GM21723 (cell line): ENCODE measurements around the gene ZNF274.
"Not testable (repeated sequence)": the region's sequence is repeated elsewhere in the genome, so short reads cannot be mapped to it uniquely, and the experiment has no call there.

Source experiments
- ATAC-seq: cut with Tn5 transposase; IDR thresholded peaks from one replicate; pipeline ENCODE4 v1.9.1; 2021; ENCODE audit warnings: mild to moderate bottlenecking, moderate library complexity; ENCODE audit not compliant: unreplicated experiment

ZNF274 gene

DNA sequence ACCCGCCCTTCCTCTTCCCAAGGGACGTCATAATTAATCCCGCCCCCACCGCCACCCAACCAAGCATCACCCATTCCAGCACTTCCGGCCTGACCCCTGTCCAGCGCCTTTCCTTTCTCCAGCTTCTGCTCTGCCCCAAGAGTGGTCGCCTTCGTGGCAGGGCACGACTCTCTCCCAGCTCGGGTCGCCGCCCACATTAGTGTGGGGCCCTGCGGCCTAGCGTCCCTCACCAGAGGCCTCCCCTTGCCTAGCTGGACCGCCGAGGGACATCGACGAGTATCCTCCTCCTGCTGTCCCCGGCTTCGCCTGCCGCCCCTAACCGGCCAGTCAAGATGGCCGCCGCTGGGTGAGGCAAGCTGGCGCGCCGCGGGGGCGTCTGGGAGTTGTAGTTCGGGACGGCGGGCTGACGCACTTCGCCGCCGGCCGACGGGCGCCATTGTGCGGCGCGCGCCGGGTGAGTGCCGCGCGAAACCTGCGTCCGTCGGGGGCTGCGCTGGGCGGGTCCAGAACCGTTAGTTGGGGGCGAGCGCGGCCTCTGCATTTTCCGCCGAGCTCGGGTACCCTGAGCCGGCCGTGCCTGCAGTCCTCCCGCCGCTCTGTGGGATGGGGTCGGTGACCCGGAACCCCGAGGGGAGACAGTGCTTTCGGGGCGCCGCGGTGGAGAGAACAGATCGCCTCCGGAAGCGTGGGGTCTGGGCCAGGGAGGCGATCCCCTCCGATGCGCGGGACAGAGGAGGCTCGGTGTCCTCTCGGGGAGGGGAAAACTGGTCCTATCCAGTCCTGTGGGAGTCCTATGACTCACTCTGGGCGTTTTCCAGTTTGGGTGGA lies at the start of gene ZNF274:
Gene ZNF274, plus strand, starts transcription at position 73 of the 828 bp plus-strand sequence. CDS start 905 bp downstream, outside the sequence.
- ATAC-seq: peak; percentile 89

DNA sequence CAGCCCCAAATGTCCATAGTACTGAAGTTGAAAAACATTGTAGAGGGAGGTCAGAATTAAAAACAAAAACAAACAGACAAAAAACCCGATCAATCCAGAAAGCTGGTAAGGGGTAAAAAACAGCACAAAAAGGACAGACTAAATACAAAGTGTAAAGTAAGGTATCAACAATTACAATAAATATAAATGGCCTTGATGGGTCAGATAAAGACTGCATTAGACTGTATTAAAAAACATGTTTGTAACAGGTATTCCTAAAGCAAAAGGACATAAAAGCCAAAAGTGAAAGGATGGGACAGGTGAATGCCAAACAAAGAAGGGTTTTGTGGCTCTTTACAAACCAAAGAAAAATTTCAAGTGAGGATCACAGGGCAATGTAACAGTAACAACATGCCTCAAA lies 48.6 kb upstream of the ZNF274 start:
- no peak for ATAC-seq

DNA sequence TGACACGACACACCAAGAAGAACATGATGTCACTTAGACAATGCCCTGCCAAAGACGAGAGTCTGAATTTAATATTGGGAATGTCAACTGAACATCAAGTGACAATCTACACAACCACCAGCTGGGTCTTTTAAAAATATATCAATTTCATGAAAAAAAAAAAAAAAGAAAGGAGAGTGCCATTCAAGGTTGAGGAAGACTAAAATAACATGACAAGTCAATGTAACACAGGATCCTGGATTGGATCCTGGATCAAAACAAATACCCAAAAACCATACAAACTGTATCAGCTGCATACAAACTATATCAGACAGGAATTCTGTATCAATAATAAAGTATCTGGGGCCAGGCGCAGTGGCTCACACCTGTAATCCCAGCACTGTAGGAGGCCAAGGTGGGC lies 37.0 kb upstream of the ZNF274 start:
- ATAC-seq: no peak

DNA sequence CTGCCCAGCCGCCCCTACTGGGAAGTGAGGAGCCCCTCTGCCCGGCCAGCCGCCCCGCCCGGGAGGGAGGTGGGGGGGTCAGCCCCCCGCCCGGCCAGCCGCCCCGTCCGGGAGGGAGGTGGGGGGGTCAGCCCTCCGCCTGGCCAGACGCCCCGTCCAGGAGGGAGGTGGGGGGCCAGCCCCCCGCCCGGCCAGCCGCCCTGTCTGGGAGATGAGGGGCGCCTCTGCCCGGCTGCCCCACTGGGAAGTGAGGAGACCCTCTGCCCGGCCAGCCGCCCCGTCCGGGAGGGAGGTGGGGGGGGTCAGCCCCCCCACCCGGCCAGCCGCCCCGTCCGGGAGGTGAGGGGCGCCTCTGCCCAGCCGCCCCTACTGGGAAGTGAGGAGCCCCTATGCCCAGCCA lies 35.4 kb upstream of the ZNF274 start:
- ATAC-seq: not testable (repeated sequence)

DNA sequence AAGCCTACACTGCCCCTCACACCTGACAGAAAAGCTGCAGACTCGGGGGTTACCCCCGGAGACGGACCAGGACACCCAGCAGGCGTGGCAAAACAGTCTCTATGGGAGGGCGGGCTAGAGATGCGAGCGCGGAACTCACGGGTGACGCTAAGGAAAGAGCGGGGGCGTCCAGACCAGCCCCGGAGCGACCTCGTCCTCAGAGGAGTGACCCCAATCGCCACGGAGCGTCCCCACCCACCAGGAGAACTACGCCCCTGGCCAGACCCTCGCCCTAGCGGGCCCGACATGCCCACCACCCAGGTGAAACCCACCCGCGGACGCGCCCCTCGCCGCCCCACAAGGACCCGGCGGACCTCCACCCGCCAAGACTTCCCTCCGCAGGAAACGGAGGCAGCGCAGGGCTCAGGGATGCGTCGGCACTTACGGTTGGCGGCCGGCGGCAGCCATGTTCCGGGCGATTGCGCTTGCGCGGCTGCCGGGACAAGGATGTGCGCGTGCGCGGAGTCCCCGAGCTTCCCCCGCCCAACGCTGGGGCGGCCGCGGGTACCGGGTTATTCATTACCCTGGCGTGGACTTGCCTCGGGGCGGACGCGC lies 32.4 kb upstream of the ZNF274 start, which contains the start of gene ZNF329:
Gene ZNF329, minus strand, starts transcription at position 462 of the 594 bp plus-strand sequence. CDS start 21,286 bp downstream, outside the sequence.
- peak; percentile 51 for ATAC-seq

DNA sequence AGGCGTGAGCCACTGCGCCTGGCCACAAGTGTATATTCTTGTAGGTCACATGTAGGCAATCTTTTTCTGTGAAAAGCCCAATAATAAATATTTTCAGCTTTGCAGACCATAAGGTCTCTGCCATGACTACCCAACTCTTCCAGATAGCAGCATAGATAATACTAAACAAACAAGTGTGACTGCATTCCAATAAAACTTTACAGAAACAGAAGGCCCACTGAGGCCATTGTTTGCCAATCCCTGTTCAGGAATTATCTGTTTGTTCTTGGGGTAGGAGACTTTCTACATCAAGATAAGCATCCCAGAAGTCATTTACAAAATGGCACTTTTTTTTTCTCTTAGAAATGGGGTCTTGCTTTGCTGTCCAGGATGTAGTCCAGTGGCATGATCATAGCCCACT lies 29.5 kb upstream of the ZNF274 start:
- ATAC-seq: no peak

DNA sequence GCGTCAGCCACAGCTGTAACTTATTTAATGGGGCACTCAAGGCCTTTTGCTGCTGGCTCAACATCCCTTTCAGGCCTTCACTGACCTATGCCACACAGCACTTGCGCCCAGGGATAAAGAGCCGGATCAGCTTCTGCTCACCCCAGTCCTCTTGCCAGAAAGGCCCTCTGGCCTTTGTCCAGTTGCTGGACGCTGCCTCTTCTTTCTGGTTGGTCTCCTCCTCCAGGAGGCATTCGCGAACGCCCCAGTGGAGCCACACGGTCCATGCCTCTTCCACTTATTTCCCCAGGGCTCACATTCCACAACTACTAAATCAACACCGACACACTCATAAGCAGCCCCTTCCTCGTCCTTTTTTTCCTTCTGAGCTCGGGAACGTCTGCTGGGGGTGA lies 28.6 kb upstream of the ZNF274 start:
- no peak for ATAC-seq

DNA sequence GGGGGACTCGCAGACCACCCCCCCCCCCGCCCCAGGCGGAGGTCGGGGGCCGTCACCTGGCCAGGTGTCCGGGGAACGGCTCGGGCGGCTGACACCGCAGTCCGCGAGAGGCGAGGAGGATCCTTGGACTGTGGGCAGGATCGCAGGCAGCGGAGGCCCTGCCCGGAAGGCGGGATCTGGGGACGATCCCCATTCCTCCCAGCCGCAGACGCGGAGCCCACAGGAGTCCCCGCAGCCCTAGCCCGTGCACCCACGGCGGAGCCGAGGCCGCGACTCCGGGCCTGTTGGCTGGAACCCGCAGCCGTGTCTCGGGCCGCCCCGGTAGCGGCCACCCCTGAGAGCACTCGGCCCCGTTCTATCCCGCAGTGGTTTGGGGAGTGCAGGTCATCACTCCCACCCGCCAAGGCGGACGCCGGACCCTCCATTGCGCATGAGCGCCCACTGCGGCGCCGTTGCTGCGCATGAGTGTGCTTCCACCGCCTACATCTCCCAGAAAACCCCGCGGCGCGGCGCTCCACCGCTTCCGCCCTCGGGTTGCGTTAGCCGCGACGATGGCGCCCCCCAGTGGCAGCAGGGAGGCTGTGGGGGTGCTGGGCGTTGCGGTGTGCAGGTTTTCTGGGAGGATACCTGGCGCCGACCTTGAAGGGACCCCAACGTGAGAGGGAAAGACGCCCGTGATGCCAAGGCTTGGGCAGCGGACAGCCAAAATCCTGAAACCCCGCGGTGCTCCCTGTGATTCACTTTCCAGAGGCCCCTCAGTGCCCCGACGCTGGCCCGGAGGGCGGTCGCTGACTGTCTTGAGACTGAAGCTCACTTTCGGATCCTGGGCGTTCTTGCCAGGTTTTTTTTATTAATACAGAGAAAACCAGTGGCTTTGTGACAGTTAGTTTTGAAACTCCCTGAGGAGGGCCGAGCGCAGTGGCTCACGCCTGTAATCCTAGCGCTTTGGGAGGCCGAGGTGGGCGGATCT lies 27.9 kb upstream of the ZNF274 start:
- ATAC-seq: peak; percentile 65

DNA sequence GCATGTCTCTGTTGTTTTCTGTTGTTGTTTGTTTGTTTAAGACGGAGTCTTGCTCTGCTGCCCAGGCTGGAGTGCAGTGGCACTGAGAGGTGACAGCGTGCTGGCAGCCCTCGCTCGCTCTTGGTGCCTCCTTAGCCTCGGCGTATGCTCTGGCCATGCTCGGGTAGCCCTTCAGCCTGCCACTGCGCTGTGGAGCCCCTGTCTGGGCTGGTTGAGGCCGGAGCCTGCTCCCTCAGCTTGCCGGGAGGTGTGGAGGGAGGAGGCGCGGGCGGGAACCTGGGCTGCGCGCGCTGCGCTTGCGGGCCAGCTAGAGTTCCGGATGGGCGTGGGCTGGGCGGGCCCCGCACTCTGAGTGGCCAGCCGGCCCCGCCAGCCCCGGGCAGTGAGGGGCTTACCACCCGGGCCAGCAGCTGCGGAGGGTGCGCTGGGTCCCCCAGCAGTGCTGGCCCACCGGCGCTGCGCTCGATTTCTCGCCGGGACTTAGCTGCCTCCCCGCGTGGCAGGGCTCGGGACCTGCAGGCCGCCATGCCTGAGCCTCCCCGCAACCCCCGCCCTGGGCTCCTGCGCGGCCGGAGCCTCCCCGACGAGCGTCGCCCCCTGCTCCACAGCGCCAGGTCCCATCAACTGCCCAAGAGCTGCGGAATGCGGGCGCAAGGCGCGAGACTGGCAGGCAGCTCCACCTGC lies 25.7 kb upstream of the ZNF274 start:
- ATAC-seq: no peak

DNA sequence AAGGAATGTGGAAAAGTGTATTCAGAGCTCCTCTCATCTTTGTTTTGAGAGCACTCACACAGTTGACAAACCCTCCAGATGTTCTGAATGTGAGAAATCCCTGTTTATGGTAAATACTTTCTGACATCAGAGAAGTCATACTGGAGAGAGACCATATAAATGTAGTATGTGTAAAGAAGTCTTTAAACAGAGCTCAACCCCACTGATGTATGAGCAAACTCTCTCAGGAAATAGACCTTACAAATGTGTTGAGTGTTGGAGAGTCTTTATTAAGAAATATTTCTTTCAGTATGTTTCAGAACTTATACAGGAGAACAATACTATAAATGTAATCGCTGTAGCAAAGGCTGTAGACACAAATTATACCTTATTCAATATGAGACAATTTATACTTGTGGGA lies 16.6 kb upstream of the ZNF274 start:
- no peak for ATAC-seq

DNA sequence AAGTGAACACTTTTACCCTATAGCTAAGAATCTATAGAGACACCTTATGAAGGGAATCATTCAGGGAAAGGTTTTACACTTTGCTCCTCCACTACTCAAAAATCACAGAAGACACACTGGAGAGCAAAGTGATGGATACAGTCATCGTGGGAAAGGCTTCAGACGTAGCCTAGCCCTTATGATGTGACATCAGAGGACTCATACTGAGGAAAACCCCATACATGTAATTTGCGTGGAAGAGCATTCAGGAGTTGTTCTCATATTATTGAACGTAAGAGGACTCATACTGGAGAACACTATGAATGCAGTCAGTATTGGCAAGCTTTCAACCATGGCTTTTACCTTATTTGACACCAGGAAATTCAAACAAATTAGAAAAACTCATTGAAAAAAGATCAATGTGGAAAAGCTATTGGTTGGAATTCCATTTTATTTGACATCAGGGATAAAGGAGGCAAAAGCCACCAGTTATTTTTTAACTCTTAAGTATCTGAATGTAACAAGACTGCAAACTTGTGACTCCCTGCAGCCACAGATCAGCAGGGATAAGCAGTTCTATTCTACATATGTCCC lies 16.1 kb upstream of the ZNF274 start:
- no peak for ATAC-seq

DNA sequence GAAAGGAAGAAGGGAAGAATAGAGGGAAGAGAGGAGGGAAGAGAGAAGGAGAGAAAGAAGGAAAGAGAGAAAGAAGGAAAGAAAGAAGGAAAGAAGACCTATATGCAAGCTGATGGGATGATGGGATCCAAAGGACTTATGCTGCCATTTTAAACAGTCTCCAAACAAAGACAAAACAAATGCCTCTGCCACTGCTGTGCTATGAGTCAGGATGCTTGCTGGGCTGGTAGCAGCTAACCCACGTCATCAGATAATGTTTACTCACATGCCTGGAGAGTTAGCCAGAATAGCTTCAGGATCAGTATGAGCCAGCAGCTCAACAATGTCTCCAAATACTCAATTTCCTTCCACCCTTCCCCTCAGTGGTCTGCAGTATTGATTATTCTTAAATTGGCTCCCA lies 12.0 kb upstream of the ZNF274 start:
- no peak for ATAC-seq

DNA sequence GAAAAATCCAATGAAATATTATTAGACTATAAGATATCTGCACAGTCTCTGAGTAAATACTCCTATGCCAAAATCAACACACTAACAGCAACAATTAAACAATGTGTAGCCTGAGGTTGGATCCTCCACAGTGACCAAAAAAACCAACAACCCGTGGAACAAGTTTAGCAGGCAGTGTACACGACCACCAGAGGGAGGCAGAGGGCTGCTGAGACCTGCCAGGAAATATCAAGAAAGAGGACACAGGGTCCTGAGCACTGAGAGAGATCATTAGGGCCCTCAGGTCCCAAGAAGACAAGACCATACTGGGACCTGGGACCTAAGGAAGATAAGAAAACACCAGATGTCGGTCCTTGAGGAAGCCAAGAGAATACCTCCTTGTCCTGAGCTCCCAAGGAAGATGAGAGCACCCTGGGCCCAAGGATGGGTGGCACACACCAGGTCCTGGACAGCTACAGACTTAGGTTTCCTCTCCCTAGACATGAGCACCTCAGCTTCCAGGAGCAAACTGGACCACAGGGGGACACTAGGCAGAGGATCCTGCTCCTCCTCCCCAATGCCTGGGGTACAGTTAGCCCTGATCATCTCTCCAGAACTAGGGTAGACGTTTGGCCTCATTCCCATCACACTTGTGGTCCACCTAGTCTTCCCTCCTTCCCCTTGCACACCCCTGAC lies 822 bp upstream of the ZNF274 start:
- no peak for ATAC-seq

DNA sequence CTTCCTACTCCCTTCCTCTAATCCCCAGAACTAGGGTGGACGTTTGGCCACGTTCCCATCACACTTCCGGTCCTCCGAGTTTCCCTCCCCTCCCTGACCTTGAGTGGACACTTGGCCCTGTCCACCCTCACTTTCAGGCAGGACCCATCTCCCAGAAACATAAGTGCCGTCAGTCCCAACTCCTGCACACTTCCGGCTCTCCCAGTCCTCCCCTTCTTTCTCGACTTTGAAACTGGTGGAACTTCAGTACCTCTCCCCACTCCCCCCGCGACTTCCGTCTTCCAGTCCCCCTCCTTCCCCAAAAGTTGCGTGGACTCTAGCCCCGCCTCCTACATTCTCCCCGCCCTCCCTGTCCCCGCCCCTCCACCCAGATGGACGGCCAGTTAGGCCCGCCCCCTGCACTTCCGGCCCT lies 278 bp upstream of the ZNF274 start:
- ATAC-seq: peak; percentile 4

DNA sequence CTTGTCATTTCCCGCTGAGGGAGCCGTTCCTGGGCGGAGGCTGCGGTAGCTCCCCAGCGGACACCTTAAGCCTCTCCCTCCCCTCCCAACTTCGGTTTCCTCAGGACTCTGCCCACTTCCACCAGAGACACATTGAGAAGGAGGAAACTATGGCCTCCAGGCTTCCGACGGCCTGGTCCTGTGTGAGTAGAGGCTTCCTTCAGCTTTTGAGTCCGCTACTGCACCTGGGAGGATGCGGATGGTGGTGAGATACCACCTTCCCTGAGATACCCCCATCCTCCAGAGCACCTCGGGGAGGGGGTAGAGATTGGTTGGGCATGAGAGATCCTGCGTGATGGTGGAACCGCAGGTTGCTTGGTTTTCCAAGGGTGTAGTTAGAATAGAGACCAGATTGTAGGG lies 955 bp downstream of the ZNF274 start:
- ATAC-seq: no peak

DNA sequence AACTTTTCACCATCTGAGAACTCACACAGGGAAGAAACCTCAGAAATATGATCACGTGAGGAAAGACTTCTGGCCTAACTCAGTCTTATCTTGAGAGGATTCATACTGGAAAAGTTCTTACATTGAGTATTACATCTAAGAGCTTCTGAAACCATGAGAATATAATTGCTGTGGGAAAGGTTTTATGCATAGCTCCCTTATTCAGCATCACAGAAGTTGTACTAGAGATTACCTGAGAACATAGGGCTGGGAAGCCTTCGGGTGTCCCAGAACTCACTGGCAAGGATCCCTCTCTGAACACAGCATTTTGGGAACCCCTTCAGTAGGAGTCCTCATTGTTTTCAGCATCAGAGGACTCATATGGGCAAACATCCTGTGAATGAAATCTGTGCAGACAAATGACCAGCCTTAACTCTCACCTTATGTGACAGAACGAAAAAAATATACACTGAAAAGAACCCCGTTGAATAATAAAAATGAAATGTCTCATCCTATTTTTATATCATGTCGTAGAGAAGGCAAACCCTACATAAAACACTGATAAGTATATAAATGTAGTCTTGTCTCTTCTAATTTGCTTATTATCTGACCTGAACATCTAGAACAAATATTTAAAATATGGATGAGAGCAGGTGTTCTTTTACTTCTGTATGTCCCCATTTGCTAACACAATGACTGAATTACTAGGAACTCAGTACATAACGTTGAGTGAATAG lies 14.2 kb downstream of the ZNF274 start:
- no peak for ATAC-seq

DNA sequence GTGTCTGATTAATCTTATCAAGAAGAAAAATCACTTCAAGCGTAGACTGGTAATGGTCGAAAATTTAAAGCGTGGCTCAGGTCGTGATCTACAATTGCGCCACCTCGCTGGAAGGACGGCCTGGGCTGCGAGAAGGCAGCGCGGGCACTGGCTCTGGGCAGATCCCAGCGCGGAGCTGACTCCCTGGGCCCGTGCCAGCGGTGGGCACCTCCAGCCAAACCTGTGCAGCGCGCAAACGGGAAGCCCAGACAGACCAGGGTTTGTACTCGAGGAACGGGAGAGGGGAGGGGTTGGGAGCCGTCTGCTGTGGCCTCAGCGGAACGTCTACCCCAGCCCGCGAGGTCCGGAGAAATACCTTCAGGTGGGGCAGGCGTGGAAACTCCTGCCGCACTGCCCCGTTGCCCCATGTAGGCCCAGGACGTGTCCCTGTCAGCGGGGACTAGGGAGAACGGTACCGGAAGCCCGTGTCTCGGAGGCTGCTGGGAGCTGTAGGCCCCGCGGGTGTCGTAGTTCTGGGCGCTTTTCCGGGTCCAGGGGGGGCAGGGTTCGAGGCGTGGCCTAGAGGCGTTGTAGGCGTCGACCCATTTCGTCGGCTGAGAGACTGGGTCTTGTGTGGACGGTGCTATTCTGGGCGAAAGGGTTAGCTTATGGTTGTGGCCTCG lies 21.1 kb downstream of the ZNF274 start:
- no peak for ATAC-seq

DNA sequence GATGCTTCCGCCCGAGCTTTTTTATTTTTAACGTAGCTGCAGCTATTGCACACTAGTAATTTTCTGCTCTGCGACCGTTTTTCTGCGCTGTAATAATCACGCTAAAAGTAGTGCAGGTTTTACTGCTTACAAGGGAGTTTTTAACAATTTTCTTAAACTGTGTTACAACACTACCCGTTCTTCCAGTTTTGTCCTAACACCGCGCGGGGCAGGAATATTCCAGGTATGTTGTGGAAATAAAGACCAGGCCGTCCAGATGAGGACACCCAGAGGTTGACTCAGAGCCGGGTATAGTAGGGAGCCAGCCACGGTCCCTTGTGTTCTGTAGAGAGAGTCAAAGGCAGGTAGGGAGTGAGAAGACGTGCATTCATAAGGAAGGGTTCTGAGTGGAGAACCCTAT lies 21.7 kb downstream of the ZNF274 start:
- ATAC-seq: no peak

DNA sequence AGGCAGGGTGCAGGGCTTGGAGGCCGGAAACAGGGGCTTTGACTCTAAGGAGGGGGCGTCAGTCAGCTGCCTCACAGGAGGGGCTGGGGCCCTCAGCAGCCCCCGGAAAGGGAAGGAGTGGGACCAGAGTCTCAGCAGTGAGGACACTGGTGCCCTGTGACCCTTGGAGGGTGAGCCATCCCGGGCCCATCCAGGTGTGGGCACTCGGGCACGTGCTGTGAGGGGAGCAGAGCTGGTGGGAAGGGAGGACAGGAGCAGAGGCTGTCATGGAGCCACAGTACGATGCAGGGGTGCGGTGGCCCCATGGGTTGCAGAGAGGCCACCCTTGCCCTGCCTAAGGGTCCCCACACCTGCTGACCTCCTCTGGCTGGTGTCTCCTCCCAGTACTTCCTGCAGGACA lies 26.7 kb downstream of the ZNF274 start:
- no peak for ATAC-seq
